HL-60/S4 (cell line): ENCODE results near the gene CPSF4.
"Not testable (repeated sequence)": the region's sequence is repeated elsewhere in the genome, so short reads cannot be mapped to it uniquely, and the experiment has no call there.

Source experiments
- in situ Hi-C: fragments of 300-500 bp; cut with MboI; formaldehyde crosslinking; loops from 2 replicates; pipeline ENCODE4 v1.14.3; 2022; ENCODE audit warnings: low sequenced_read_pairs

Gene CPSF4

DNA sequence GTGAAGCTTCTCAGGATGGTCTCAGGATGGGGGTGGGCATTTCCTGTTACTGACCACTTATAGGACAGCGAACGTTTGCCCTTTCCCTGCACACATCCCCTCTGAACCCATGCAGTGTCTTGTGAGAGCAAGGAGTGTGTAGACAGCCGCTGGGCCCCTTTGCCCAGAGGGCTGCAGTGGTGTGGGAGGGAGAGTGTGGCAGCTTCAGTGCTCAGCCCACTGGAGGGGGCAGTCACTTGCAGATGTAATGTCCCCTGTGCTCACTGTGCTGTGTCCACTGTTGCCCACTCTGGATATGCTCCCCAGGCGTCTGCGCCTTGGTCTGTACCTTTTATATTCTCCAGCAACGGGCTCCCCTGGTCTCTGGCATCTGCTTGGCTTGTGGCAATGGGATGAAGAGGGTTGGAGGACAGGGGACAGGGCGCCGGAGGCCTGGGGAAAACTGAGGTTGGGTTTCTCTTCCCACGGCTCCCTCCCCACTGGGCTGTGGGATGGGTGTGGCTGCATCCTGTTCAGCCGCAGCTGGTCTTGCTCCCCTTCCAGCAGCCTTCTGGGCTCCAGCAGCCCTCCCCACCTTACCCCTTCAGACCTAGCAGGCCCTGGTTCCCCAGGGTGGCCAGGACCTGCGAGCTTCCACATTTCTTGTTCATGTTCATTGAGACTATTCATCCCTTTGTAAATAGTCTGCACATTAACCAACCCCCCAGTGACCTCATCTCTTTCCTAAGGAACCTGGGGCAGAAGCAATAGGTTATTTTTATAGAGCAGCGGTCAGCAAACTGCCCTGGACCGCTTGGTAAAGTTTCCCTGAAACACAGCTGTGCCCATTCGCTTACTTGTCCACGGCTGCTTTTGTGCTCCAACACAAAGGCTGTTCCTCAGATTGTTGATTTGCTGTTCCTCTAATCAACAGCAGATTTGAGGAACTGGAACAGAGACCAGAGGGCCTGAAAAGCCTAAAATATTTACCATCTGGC, 40.0 kb downstream of the CPSF4 start:
- in situ Hi-C loops, result no loop called here

DNA sequence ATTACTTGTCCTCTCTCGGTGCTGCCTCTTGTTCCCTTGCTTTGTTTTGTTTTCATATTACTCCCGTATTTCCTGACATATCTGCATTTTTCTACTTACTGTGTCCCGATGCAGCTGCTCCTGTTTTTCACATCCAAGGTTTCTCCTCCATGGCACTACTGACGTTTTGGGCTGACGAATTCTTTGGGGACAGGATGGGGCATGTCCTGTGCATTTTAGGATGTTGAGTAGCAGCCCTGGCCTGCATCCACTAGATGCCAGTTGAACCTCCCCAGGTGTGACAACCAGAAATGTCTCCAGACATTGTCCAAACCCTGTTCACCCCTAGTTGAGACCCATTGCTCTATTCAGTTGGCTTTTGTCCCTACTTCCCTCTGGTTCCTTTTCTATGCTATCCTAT, 46.4 kb downstream of the CPSF4 start:
- in situ Hi-C loops, result no loop called here

DNA sequence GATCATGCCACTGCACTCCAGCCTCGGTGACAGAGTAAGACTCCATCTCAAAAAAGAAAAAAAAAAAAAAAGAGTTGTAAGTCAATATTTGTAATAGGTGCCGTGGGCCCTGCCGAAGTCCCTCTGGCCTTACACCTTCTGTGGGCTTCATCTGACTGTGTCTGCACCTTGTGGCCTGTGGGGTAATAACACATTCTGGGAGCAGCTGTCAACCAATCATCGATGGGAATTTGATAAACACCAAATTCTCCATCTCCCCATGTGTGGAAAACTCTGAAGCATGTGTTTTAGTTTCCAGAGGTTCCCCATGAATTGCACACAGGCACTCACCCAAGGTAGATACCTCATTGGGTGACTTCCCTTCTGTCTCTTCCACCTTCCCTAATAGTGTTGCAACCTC, 50.5 kb downstream of the CPSF4 start:
- in situ Hi-C loops, result no loop called here

DNA sequence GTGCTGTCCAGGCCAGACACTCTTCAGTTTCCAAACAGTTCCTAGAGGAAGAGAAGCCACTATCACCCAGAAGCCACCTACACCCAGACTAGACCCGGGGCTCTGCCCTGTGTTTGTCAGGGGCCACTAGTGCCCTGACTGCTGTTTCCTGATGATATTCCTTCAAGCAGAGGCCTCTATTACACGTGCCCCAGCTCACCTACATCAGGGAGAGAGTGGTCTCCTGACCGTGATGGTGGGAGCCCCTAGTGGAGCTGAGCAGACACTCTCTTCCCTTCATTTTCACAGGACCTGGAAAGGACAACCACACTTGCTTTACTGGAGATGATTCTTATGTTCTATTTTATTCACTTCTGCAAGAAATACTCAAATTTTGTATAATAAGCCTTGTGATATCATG, 52.1 kb downstream of the CPSF4 start:
- in situ Hi-C loops, result no loop called here

DNA sequence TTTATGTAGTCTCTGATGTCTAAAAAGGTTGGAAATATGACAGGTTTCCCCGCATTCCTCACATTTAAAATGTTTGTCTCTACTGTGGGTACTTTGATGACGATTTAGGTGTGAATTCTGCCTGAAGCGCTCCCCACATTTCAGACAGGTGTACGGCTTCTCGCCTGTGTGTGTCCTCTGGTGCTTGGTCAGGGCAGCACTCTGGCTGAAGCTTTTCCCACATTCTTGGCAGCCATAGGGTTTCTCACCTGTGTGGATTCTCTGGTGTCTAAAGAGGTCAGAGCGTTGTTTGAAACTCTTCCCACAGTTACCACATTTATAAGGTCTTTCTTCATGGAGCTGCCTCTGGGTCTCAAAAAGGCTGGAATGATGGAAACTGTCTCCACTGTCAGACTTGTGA, 55.1 kb downstream of the CPSF4 start:
- in situ Hi-C loops, result no loop called here

DNA sequence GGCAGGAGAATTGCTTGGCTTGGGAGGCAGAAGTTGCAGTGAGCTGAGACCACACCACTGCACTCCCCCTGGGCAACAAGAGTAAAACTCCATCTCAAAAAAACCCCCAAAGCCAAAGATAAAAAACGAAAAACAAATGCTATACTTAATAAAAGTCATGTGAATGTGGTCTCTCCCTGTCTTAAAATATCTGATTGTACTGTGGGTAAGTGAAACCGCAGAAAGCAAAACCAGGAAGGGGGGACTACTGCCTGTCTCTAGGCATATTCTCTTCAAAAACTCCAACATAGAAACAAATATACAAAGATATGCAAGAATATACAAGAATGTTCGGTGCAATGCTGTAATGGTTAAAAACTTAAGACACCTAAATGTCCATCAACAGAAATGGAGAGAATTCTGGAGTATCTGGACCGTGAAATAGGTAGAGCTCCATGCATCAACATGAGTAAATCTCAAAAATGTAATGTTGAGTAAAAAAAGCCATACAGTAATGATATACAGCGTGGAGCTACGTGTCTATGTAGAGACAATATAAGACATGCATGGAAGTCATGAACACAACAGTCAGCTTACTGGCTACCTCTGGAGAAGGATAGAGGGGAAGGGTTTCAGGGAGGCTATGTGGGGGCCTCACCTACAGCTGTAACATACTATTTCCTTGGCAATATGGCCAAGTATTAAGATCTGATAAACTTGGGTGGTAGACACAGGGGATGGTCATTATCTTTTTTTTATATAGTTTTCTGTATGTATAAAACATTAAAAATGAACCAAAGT, 59.2 kb downstream of the CPSF4 start:
- in situ Hi-C loops, result no loop called here

DNA sequence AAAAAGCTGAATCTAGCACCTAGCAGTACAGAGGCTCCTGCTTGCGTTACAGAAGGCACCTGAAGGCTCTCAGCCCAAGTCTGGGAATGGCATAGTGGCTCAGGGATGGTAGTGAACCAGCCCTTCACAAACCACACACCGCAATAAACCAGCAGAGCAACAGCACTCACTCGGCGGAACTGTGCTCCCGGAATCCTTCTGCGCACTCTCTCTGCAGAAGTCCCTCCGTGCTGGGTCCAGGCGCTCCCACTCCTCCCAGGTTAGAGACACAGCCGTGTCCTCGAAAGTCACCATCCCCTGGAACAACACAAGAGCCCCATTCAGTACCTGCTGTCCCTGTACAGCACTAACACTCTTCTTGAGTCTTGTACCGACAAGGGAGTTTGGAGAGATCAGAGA, 59.8 kb downstream of the CPSF4 start:
- in situ Hi-C loops, result no loop called here

DNA sequence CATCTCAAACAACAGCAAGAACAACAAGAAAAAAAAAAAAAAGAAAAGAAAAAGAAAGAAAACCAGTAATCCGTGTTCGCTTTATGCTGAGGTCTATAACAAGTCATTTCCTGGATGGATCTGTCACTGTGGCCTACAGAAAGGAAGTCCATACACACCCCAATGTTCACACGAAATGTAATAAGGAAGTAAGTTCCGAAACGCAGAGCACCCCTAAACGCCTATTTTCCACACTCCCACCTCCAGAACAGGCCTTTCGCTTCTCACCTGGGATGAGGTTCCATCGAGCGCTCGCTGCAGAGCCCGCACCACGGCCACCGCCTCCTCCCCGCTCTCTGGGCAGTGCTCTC, 60.6 kb downstream of the CPSF4 start:
- in situ Hi-C loops, result no loop called here

DNA sequence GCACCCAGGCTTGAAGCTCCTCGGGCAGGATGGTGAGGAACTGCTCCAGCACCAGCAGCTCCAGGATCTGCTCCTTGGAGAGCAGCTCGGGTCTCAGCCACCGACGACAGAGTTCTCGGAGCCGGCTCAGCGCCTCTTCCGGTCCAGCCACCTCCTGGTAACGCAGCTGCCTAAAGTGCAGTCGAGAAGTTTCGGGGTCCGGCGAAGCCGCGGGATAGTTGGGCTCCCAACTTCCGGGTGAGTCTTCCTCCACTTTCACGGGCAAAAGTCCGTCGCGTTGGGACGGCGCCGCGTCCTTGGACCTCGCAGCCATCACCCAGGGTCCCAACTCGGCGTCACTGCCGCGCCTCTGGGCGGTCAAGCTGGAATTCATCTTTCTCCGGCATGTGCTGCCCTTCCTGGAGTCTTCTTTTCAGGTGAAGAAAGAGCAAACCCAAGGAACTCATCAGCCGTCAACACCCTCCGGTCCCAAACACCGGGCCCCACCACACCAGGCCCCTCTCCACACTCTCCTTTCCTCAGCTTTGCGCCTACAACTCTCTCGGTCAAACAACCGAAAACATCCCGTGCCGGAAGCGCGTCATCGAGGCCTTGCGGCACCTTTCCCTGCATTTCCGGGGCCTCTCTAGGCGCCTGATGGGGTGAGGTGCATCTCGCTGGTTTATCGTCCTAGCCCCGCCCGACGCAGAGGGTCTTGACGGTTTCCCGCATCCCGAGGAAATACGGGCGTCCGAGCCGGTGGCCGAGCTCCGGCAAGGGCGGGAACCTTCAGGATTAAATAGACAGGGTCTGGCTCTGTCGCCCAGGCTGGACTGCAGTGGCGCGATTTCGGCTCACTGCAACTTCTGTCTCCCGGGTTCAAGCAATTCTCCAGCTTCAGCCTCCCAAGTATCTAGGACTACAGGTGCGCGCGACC, 61.2 kb downstream of the CPSF4 start, which contains the start of gene ZNF394:
Gene ZNF394, minus strand, starts transcription at position 561 of the 916 bp plus-strand sequence. Its CDS starts 188 bp downstream, at position 373.
- in situ Hi-C loops, result no loop called here

DNA sequence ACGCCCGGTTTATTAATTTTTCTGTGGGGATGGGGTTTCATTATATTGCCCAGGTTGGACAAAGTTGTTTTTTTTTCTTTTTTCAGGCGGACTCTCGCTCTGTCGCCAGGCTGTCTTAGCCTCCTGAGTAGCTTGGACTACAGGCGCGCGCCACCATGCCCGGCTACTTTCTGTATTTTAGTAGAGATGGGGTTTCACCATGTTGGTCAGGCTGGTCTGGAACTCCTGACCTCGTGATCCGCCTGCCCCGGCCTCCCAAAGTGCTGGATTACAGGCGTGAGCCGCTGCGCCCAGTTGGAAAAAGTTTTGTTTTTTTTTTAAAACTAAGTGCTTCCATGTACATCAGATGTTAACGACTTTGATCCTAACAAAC, 61.9 kb downstream of the CPSF4 start:
- in situ Hi-C loops, result no loop called here

DNA sequence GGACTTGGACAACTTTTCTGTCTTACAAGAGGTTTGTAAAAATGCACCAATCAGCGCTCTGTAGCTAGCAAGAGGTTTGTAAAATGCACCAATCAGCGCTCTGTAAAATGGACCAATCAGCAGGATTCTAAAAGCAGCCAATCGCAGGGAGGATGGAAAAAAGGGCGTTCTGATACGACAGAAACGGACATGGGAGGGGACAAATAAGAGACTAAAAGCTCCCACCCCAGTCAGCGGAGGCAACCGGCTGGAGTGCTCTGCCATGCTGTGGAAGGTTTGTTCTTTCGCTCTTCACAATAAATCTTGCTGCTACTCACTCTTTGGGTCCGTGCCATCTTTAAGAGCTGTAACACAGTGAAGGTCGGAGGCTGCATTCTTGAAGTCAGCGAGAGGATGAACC, 62.5 kb downstream of the CPSF4 start:
- in situ Hi-C loops, result not testable (repeated sequence)

DNA sequence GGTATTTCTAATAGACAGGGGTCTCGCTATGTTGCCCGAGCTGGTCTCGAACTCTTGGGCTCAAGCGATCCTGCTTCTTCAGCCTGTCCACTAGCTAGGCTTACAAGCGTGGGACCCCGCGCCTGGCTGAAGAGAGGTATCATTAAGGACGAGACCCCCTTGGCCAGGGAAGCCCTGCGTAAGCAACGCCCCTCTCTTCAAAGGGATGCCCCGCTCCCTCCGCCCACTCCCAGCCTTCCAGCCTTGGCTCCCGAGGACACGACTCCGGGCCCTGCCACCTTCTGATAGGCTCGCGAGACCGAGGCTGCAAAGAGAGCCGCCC, 65.5 kb downstream of the CPSF4 start:
- in situ Hi-C loops, result no loop called here

DNA sequence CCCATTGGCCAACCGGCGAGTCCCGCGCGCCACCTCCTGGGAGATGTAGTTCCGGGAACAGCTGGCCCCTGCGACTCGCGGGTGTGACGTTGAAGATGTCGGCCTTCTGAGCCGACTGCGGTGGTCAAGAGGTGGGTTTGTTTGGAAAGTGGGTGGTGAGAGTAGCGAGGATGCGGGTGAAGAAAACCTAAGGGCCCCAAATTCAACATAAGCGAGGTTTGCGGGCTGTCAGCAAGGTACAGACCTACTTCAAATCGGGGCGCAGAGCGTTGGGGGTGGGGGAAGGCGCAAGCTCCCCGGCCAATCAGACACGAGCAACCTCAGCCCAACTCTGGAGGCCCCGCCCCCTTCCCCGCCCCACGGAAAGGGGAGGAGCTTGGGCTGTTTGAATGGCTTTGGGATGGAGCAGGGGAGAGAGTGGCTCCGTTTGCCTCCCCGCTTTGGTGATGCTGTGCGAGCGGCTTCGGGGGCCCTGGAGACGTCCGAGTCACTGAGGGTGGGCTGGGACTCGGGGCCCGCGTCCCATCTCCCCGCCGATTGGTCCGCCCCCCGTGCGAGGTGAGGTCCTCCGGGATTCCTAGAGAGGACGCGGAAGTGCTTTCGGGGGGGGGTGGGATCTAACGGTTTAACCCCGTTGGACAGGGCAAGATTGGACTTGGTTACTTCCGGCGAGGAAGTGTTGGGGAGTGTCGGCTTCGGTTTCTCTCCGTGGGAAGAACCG, 66.0 kb downstream of the CPSF4 start, which contains the start of gene ZKSCAN5:
Gene ZKSCAN5, plus strand, starts transcription at position 60 of the 721 bp plus-strand sequence. CDS start 1,383 bp downstream, outside the sequence.
- in situ Hi-C loops, result no loop called here

DNA sequence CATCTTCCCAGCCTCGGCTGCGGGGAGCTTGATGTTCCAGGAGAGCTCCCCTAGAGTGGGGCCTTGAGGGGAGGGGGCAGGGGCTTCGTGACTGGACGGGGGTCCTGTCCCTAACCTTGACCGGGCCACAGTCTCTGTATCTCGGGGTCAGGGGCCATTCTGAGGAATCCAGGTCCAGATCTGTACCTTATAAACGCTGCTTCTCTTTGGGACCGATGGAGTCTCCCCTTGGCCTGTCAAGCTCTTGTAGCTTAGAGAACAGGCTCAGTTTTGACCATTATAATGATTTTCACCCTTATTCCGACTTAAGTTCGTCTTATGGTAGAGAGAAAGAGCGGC, 66.5 kb downstream of the CPSF4 start:
- in situ Hi-C loops, result no loop called here
